HG03457 (cell line): ENCODE results near the gene CHST1.

Experiments
- ATAC-seq: cut with Tn5 transposase; IDR thresholded peaks from one replicate; pipeline ENCODE4 v1.9.1; 2021; ENCODE audit warnings: moderate number of reproducible peaks; ENCODE audit not compliant: unreplicated experiment

CHST1 gene

DNA sequence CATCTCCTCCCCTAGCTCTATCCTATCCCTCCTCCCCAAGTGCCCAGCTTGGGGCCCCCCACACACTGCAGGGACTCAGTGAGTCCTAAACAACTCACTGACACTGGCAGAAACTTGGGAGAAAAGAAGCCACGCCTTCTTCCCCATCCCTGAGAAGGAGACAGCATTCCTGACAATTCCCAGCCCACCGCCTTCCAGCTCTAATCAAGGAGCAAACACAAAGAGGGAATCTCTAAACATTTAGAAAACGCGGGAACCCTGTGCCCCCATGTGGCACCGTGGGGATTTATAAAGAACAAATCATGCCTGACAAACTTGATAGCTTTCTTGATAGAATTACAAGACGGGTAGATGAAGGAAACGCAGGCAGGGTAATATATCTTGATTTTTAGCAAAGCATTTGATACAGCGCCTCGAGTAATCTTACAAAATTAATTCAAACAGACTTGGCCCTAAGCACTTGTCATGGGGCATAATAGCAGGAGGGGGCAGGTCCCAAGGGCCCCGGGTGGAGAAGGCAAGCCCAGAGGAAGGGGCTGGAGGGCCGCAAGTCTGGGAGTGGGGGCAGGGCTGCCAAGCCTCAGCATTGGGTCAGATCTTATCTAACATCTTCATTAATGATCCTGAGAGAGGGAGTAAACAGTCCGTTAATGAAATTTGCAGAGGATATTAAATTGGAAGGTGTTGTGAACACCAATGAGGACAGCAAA, 4.5 kb downstream of the CHST1 start:
- no peak for ATAC-seq

DNA sequence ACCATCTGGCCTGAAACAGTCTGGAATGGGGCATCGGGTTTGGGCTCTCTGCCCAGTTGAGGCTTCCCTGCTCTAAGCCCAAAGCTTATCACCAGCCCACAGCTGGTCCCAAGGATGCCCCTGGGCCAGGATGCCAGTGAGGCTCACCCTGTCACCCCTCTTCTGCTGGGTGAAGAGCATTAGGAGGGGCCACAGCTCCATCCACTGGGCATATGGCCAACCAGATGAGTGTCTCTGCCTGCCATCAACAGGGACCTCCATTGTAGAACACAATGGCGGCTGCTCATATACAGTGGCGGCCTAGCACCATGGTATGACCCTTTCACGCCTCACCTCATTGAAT, 5.6 kb downstream of the CHST1 start:
- no peak for ATAC-seq

DNA sequence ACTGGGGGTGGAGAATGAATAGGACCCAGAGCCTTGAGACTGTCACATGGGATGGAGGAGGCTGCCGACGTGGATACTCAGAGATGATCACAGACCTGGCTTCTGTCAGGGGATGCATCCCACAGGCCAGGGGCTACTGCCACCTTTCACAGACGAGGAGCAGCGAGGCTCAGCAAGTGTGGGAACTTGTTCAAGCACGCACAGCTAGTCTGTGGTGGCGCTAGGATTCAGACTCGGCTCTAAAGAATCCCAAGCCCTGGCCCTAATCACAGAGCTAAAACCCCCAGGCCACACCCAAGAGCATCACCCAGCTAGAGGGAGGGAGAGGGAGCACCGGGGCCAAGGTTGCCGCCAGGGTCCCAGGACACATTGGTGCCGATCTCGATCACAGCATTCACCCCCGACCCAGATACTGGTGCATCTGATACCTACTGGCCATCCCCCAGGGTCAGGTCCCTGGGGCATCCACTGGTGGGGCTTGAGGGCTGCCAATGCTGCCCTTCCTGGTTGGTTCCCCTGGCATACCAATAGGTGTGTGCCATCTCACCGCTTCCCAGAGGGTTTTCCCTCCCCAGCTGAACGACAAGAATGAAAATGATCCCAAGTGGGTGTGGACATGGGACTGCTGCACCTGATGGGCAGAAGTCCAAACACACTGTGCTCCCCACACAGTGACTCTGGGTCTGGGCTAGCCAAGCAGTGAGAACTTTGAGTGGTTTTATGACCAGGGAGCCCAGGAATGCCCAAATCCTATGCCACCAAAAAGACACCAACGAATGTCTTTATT, 6.2 kb downstream of the CHST1 start:
- ATAC-seq = no peak

DNA sequence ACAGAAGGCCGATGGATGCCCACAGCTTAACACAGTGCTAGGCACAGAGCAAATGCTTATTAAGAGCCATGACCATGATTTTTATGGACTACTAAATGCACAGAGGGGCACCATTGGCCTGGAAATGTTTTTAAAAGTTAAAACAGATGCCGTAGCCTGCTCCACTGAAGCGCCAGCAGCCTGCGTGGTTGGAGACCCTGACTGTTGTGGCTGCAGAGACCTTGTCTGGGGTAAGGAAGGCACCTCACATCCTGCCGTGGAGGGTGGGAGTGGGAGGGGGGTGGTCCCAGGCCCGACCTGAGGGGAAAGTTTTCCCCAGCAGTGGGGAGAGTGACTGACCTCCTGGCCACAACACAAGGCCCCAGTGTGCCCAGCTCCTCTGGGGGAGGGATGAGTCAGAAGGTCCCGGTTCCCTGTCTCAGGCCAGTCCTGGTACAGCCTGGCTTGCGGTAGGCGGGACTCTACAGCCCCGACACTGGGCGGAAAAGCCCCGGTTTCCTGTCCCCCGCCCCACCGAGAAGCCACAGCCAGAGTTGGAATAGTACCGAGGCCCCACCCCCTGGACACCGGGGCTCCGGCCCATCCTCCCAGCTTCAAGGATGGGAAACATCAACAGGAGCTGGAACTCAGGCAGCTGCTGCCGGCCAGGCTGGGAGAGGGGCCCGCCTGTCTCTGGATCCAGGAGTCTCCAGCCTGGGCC, 7.0 kb downstream of the CHST1 start:
- ATAC-seq = no peak

GRCh38 chr11:45657496-45658260, 7.7 kb downstream of the CHST1 start:
- no peak for ATAC-seq

DNA sequence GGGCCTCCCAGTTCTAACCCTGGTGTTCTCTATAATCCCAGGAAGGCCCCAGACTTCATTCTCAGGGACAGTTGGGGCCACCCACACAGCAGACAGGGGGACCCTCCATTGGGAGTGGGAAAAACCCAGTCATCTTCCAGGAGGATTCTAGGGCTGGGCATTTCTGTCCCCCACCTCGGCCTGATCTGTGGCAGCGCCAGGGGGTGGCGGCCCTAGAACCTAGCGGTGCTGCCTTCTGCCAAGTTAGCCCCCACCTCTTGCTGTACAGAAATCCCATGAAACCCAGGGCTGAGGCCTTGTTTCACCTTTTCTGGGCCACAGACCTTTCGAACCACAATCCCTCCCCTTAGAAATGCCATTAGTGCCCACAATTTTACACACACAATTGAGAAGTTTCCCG, 9.6 kb downstream of the CHST1 start:
- ATAC-seq = no peak

- ATAC-seq = no peak
Measured at GRCh38 chr11:45655347-45655756, 10.1 kb downstream of the CHST1 start.

- no peak for ATAC-seq
Measured at GRCh38 chr11:45655012-45655283, 10.5 kb downstream of the CHST1 start.

- no peak for ATAC-seq
Measured at GRCh38 chr11:45654231-45655011, 11.0 kb downstream of the CHST1 start.

DNA sequence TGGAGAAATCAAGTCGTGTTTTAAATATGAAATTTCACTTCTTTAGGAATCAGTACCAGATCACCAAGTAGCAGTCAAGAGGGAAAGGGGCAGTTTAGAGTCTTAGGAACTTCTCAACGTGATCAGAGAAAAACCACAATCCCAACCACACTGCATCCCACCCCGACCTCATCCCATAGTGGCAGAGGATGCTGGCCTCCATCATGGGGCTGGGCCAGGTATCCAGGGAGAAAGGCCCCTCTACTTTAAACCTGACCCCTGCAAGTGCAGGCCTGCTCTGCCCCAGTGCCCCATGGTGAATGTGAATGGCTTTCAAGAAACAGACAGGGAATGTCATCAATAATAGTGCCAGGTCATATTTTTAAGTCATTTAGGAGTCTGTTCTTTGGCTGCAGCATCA, 12.1 kb downstream of the CHST1 start:
- no peak for ATAC-seq

GRCh38 chr11:45652781-45653180, 12.6 kb downstream of the CHST1 start:
- no peak for ATAC-seq

DNA sequence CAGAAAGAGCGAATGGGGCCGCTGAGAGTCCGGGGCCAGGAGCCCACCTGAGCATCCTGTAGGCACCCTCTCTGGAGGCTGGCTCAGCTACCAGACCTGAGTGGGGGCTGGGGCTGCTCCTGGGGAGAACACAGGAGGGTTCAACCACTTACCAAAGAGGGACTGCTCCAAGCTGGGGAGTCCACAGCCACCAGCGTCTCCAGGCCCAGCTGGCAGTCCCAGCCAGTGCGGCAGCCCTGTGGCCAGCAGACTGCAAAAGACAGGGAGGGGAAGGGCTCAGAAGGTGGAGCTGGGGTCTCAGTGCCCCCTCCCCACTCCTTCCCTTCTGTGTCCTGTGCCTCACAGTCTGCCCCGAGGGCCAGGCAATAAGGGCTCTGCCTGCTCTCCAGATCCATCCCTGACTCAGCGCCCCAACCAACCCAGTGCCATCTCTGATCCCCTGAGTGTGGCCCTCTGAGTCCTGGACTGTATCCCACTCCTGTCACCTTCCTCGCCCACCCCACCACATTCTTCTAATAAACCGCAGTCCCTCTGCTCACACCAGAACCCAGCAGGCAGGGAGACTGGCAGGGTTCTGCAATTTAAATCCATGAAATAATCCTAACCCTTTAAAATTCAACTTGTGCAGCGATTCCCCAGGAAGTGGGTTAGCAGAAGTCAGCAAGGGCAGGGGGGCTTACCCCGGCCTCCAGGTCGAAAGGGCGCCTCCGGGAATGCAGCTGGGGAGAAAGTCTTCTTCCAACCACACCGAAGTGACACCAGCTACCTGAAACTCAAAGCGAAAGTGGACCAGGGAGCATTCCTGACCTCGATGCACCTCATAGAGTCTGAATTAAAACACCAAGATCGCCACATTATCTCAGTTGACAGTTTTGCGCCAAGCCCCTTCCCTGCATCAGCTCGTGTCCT, 13.3 kb downstream of the CHST1 start:
- ATAC-seq = no peak

GRCh38 chr11:45651156-45651555, 14.3 kb downstream of the CHST1 start:
- no peak for ATAC-seq

GRCh38 chr11:45650166-45651095, 15.0 kb downstream of the CHST1 start:
- no peak for ATAC-seq

DNA sequence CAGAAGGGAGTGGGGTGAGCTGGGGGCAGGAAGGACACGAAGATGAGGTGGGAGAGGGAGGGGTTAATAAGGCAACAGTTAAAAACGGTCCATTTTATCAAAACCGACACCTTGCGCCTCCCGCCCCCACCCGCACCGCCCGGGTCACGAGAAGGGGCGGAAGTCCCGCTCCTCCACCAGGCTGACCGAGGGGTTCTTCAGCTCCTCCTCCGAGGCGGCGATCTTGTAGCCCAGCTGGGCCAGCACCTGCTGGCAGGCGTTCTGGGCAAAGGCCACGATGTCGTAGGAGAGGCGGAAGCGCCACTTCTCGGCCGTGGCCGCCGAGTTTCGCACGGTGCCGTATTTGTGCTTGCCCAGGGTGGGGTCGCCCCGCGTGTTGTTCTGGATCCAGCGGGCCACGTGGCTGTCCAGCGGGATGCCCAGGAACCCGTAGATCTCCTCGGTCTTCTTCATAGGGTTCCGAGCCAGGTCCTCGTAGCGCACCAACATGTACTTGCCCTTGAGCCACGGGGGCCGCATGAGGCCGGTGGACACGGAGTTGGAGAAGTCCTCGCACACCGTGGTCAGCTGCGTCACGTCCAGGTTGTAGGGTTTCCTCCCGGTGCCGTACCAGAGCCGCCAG, 15.8 kb downstream of the CHST1 start:
- ATAC-seq = no peak

- ATAC-seq = no peak
Measured at GRCh38 chr11:45648931-45649330, 16.5 kb downstream of the CHST1 start.

DNA sequence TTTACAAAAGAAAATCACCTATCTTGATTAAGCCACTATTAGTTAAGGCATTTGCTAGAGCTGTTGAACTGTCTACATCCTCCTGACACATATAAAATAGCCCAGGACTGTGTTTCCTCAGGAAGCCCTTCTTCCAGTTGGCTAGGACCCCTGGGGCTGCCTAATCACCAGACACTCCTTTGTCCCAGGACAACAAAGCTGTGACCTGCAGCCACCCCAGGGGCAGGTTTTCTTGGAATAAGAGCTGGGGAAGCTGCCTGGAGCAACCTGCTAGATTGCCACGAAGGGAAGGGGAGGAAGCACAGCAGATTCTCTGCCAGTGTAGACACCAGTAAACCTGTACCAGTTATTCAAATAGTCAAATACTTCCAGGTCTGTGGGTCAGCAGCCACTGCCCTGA, 17.6 kb downstream of the CHST1 start:
- no peak for ATAC-seq

DNA sequence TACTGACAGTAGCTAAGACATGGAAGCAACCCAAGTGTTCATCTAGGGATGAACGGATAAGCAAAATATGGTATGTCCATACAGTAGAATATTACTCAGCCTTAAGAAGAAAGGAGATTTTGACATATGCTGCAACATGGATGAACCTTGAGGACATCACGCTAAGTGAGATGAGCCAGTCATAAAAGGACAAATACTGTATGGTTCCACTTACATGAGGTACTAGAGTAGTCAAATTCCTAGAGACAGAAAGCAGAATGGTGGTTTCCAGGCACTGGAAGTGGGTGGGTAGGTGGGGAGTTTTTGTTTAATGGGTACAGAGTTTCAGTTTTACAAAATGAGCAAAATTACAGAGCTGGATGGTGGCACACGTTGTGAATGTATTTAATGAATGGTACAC, 18.1 kb downstream of the CHST1 start:
- no peak for ATAC-seq
